ENCODE data around the gene BRAF. TPM values are rescaled to one million over a fixed set of nuclear protein-coding genes. Genes with fewer than 3 reads are reported as not detected.
"Not testable (repeated sequence)": the region's sequence is repeated elsewhere in the genome, so short reads cannot be mapped to it uniquely, and the experiment has no call there.

Gene BRAF
- polyA plus RNA-seq, 4 donors, result 1.6 to 27.2 (median 4.3) TPM

GRCh38 chr7:140898786-140899536, 25.8 kb downstream of the BRAF start:
- 70 to 97% (median 79%) methylated on average over 3 of the region's 3 CpGs for WGBS, 3 donors
- H3K27ac ChIP-seq (ENCODE audit: low read depth in 1 of 3, low read length in 2 of 3), result no peak overlapping the region
- H3K4me3 ChIP-seq (ENCODE audit: low read depth in 1 of 3, low read length in 3 of 3), result no peak overlapping the region
- H3K9me3 ChIP-seq (ENCODE audit: control insufficient read depth in 2 of 2, insufficient read depth in 1 of 2, low read depth in 1 of 2, low read length in 1 of 2), result peaks cover 1 to 5% of the 10 kb centered on the region in 2 donors
- H3K27me3 ChIP-seq (ENCODE audit: control insufficient read depth in 3 of 3, insufficient read depth in 3 of 3, low read length in 3 of 3), result no peaks in the 10 kb centered on the region
- FAIRE-seq (no peak), DNase-seq (no peak)
- no peaks in the 10 kb centered on the region for H3K36me3 ChIP-seq (ENCODE audit: control insufficient read depth in 3 of 3, insufficient read depth in 2 of 3, low read depth in 1 of 3, low read length in 3 of 3)
- H3K4me1 ChIP-seq (ENCODE audit: control insufficient read depth in 3 of 3, insufficient read depth in 2 of 3, low read depth in 1 of 3, low read length in 2 of 3), result peaks cover 0 to 3% (median 0%) of the 10 kb centered on the region in 3 donors

- H3K9me3 ChIP-seq (ENCODE audit: control insufficient read depth in 2 of 2, insufficient read depth in 1 of 2, low read depth in 1 of 2, low read length in 1 of 2), result peaks cover 0 to 1% of the 10 kb centered on the region in 2 donors
- DNase-seq (no peak), FAIRE-seq (no peak)
- H3K4me1 ChIP-seq (ENCODE audit: control insufficient read depth in 3 of 3, insufficient read depth in 2 of 3, low read depth in 1 of 3, low read length in 2 of 3), result peaks cover 0 to 3% (median 0%) of the 10 kb centered on the region in 3 donors
- no peaks in the 10 kb centered on the region for H3K27me3 ChIP-seq (ENCODE audit: control insufficient read depth in 3 of 3, insufficient read depth in 3 of 3, low read length in 3 of 3)
- WGBS, 3 donors, result 92 to 96% (median 95%) methylated on average over 3 of the region's 3 CpGs
- peaks cover 0 to 3% (median 0%) of the 10 kb centered on the region in 3 donors for H3K36me3 ChIP-seq (ENCODE audit: control insufficient read depth in 3 of 3, insufficient read depth in 2 of 3, low read depth in 1 of 3, low read length in 3 of 3)
- H3K4me3 ChIP-seq (ENCODE audit: low read depth in 1 of 3, low read length in 3 of 3), result no peak overlapping the region
- H3K27ac ChIP-seq (ENCODE audit: low read depth in 1 of 3, low read length in 2 of 3), result no peak overlapping the region
Measured at GRCh38 chr7:140896996-140897395, 27.7 kb downstream of the BRAF start.

GRCh38 chr7:140889645-140890044, 35.1 kb downstream of the BRAF start:
- 88 to 96% (median 95%) methylated on average over 1 of the region's 1 CpG for WGBS, 3 donors
- no peaks in the 10 kb centered on the region for H3K4me1 ChIP-seq (ENCODE audit: control insufficient read depth in 3 of 3, insufficient read depth in 2 of 3, low read depth in 1 of 3, low read length in 2 of 3)
- no peak for DNase-seq
- no peak overlapping the region for H3K4me3 ChIP-seq (ENCODE audit: low read depth in 1 of 3, low read length in 3 of 3)
- H3K9me3 ChIP-seq (ENCODE audit: control insufficient read depth in 2 of 2, insufficient read depth in 1 of 2, low read depth in 1 of 2, low read length in 1 of 2), result no peaks in the 10 kb centered on the region
- H3K36me3 ChIP-seq (ENCODE audit: control insufficient read depth in 3 of 3, insufficient read depth in 2 of 3, low read depth in 1 of 3, low read length in 3 of 3), result peaks cover 0 to 8% (median 0%) of the 10 kb centered on the region in 3 donors
- H3K27me3 ChIP-seq (ENCODE audit: control insufficient read depth in 3 of 3, insufficient read depth in 3 of 3, low read length in 3 of 3), result no peaks in the 10 kb centered on the region
- no peak for FAIRE-seq
- no peak overlapping the region for H3K27ac ChIP-seq (ENCODE audit: low read depth in 1 of 3, low read length in 2 of 3)

GRCh38 chr7:140889150-140889549, 35.6 kb downstream of the BRAF start:
- Histone ChIP-seq H3K27ac (ENCODE audit: low read depth in 1 of 3, low read length in 2 of 3) (no peak overlapping the region), H3K4me3 (ENCODE audit: low read depth in 1 of 3, low read length in 3 of 3) (no peak overlapping the region), H3K36me3 (ENCODE audit: control insufficient read depth in 3 of 3, insufficient read depth in 2 of 3, low read depth in 1 of 3, low read length in 3 of 3) (peaks cover 0 to 8% (median 0%) of the 10 kb centered on the region in 3 donors), H3K9me3 (ENCODE audit: control insufficient read depth in 2 of 2, insufficient read depth in 1 of 2, low read depth in 1 of 2, low read length in 1 of 2) (no peaks in the 10 kb centered on the region), H3K4me1 (ENCODE audit: control insufficient read depth in 3 of 3, insufficient read depth in 2 of 3, low read depth in 1 of 3, low read length in 2 of 3) (no peaks in the 10 kb centered on the region), H3K27me3 (ENCODE audit: control insufficient read depth in 3 of 3, insufficient read depth in 3 of 3, low read length in 3 of 3) (no peaks in the 10 kb centered on the region)
- FAIRE-seq (no peak), DNase-seq (no peak)
- 74 to 95% (median 83%) methylated on average over 1 of the region's 1 CpG for WGBS, 3 donors

- FAIRE-seq, result no peak
- 84 to 90% (median 86%) methylated on average over 4 of the region's 4 CpGs for WGBS, 3 donors
Measured at GRCh38 chr7:140888087-140888486, 36.6 kb downstream of the BRAF start.

GRCh38 chr7:140885735-140886334, 38.9 kb downstream of the BRAF start:
- FAIRE-seq (no peak), DNase-seq (no peak)
- no peaks in the 10 kb centered on the region for H3K9me3 ChIP-seq (ENCODE audit: control insufficient read depth in 2 of 2, insufficient read depth in 1 of 2, low read depth in 1 of 2, low read length in 1 of 2)
- WGBS, 3 donors, result 87 to 93% (median 87%) methylated on average over 1 of the region's 1 CpG
- H3K27ac ChIP-seq (ENCODE audit: low read depth in 1 of 3, low read length in 2 of 3), result no peak overlapping the region
- H3K36me3 ChIP-seq (ENCODE audit: control insufficient read depth in 3 of 3, insufficient read depth in 2 of 3, low read depth in 1 of 3, low read length in 3 of 3), result peaks cover 0 to 5% (median 0%) of the 10 kb centered on the region in 3 donors
- H3K4me3 ChIP-seq (ENCODE audit: low read depth in 1 of 3, low read length in 3 of 3), result no peak overlapping the region
- no peaks in the 10 kb centered on the region for H3K27me3 ChIP-seq (ENCODE audit: control insufficient read depth in 3 of 3, insufficient read depth in 3 of 3, low read length in 3 of 3)
- no peaks in the 10 kb centered on the region for H3K4me1 ChIP-seq (ENCODE audit: control insufficient read depth in 3 of 3, insufficient read depth in 2 of 3, low read depth in 1 of 3, low read length in 2 of 3)

More at GRCh38 chr7:140888087-140888486, 36.6 kb downstream of the BRAF start:
- Histone ChIP-seq H3K36me3 (ENCODE audit: control insufficient read depth in 3 of 3, insufficient read depth in 2 of 3, low read depth in 1 of 3, low read length in 3 of 3) (peaks cover 0 to 5% (median 0%) of the 10 kb centered on the region in 3 donors), H3K27me3 (ENCODE audit: control insufficient read depth in 3 of 3, insufficient read depth in 3 of 3, low read length in 3 of 3) (no peaks in the 10 kb centered on the region), H3K9me3 (ENCODE audit: control insufficient read depth in 2 of 2, insufficient read depth in 1 of 2, low read depth in 1 of 2, low read length in 1 of 2) (no peaks in the 10 kb centered on the region), H3K27ac (ENCODE audit: low read depth in 1 of 3, low read length in 2 of 3) (no peak overlapping the region), H3K4me3 (ENCODE audit: low read depth in 1 of 3, low read length in 3 of 3) (no peak overlapping the region), H3K4me1 (ENCODE audit: control insufficient read depth in 3 of 3, insufficient read depth in 2 of 3, low read depth in 1 of 3, low read length in 2 of 3) (no peaks in the 10 kb centered on the region)
- no peak for DNase-seq

- Histone ChIP-seq H3K27me3 (ENCODE audit: control insufficient read depth in 3 of 3, insufficient read depth in 3 of 3, low read length in 3 of 3) (no peaks in the 10 kb centered on the region), H3K4me1 (ENCODE audit: control insufficient read depth in 3 of 3, insufficient read depth in 2 of 3, low read depth in 1 of 3, low read length in 2 of 3) (no peaks in the 10 kb centered on the region), H3K36me3 (ENCODE audit: control insufficient read depth in 3 of 3, insufficient read depth in 2 of 3, low read depth in 1 of 3, low read length in 3 of 3) (peaks cover 0 to 5% (median 0%) of the 10 kb centered on the region in 3 donors), H3K4me3 (ENCODE audit: low read depth in 1 of 3, low read length in 3 of 3) (no peak overlapping the region), H3K9me3 (ENCODE audit: control insufficient read depth in 2 of 2, insufficient read depth in 1 of 2, low read depth in 1 of 2, low read length in 1 of 2) (no peaks in the 10 kb centered on the region), H3K27ac (ENCODE audit: low read depth in 1 of 3, low read length in 2 of 3) (no peak overlapping the region)
- no peak for DNase-seq
- WGBS, 3 donors, result 88 to 95% (median 91%) methylated on average over 1 of the region's 1 CpG
- no peak for FAIRE-seq
Measured at GRCh38 chr7:140883378-140883777, 41.4 kb downstream of the BRAF start.

GRCh38 chr7:140882834-140883233, 41.9 kb downstream of the BRAF start:
- not testable (repeated sequence) for H3K27ac ChIP-seq (ENCODE audit: low read depth in 1 of 3, low read length in 2 of 3); H3K9me3 ChIP-seq (ENCODE audit: control insufficient read depth in 2 of 2, insufficient read depth in 1 of 2, low read depth in 1 of 2, low read length in 1 of 2); H3K4me1 ChIP-seq (ENCODE audit: control insufficient read depth in 3 of 3, insufficient read depth in 2 of 3, low read depth in 1 of 3, low read length in 2 of 3); H3K4me3 ChIP-seq (ENCODE audit: low read depth in 1 of 3, low read length in 3 of 3); FAIRE-seq; DNase-seq; H3K27me3 ChIP-seq (ENCODE audit: control insufficient read depth in 3 of 3, insufficient read depth in 3 of 3, low read length in 3 of 3); H3K36me3 ChIP-seq (ENCODE audit: control insufficient read depth in 3 of 3, insufficient read depth in 2 of 3, low read depth in 1 of 3, low read length in 3 of 3)
- WGBS, 3 donors, result 96 to 98% (median 97%) methylated on average over 2 of the region's 2 CpGs
